Right renal pelvis (tissue), 4 donors: ENCODE results near the gene TOGARAM1. TPM values are rescaled to one million over a fixed set of nuclear protein-coding genes. Genes with fewer than 3 reads are reported as not detected.
A peak's percentile ranks its signal among the peaks of the same experiment; 100 is the strongest.

Experiments used
- DNase-seq, 4 donors: peaks; one replicate each; pipeline ENCODE4 v3.0.0-alpha.2; 2013; ENCODE audit warnings: low read depth in 4 of 4, low spot score in 3 of 4, missing footprints in 1 of 4
- polyA plus RNA-seq, 4 donors: library from polyadenylated mRNA; unstranded; fragments of 120-200 nt; gene quantifications; one replicate each; pipeline ENCODE4 v1.2.1, GENCODE V29; 2013; ENCODE audit not compliant: insufficient read length in 4 of 4

The TOGARAM1 gene
- polyA plus RNA-seq, 4 donors, result 28.2 to 41.3 (median 36.6) TPM

GRCh38 chr14:45083976-45084722, 122.2 kb downstream of the TOGARAM1 start, which contains the start of gene PRPF39:
Gene PRPF39 (plus strand): TSS chr14:45084116. CDS start chr14:45095240, 11,124 bp downstream.
- DNase-seq, result peak; percentile 88 to 93 (median 90)

GRCh38 chr14:45084946-45085346, 123.0 kb downstream of the TOGARAM1 start:
- peak; percentile 3 to 20 (median 12) for DNase-seq

DNA sequence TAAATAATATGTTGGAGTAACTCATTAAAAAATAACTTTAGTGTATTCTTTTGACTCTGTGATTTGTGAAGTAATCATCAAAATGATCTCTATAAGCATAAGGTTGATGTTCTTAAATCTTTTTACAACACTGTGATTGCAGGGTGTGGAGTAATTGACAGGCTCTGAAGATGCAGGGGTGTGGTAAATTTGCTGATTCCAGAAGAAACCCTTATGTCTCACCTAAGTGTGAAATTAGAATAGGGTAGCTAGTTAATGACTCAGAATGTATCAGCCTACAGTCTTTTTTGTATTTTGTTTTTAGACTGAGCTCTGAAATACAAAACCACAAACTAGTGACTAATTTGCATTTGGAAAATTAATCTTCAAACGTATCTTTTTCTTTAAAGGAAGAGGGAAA, 127.8 kb downstream of the TOGARAM1 start:
- DNase-seq, result no peak

DNA sequence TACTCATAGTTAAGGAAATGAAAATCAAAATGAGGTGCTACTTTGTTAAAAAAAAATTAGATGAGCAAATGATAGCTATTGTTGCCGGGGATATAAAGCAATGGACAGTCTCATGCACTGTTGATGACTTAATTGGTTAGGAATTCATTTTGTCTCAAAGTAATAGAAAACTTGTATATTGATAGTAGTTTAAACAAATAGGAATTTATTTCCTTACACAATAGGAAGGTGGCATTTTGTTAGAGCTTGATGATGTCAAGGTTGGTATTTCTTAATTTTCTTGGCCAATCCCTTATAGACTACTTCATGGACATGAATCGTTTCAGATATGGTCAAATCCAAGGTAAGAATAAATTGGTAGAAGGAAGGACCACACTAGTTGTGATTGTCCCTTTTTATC, 129.7 kb downstream of the TOGARAM1 start:
- no peak for DNase-seq

DNA sequence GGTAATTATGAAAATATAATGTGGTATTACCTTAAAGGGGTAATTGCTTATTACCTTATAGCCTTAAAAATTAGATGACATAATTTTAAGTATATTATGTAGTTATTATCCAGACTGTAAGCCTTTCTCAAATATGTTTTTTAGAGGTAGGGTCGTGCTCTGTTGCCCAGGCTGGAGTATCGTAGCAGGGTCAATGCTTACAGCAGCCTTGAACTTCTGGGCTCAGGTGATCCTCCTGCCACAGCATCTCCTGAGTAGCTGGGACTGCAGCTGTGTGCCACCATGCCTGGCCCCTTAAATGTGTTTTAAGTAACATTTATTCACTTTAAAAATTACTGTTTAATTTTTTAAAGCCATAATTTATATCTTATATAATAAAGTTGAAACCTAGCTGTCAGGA, 132.3 kb downstream of the TOGARAM1 start:
- DNase-seq, result no peak

DNA sequence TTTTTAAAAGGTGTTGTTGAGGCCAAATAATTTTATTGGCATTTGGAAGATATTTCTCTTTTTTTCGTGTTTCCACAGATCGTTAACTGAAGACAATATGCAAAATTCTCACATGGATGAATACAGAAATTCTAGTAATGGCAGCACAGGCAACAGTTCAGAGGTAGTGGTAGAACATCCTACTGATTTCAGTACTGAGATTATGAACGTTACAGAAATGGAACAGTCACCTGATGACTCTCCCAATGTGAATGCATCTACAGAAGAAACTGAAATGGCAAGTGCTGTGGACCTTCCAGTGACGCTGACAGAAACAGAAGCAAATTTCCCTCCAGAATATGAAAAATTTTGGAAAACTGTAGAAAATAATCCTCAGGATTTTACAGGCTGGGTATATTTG, 133.2 kb downstream of the TOGARAM1 start:
- no peak for DNase-seq

DNA sequence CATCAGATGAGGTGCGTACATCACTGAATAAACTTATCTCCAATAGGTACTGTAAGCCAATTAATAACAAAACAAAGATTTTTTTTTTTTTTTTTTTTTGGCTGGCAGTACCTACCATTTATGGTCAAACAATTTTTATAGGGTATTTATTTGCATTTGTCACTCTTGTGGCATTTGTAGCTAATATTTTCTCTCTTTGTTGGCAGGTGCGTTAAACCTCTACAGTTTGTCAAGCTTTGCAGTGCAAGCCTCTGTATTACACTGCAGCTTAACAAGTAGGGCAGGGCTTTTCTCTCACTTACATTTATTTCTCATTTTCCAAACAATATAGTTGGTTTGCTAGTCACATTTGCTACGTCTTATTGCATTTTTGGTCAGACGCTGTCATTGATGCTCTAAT, 134.2 kb downstream of the TOGARAM1 start:
- no peak for DNase-seq

GRCh38 chr14:45103806-45104205, 141.8 kb downstream of the TOGARAM1 start:
- no peak for DNase-seq

GRCh38 chr14:45104561-45104960, 142.6 kb downstream of the TOGARAM1 start:
- DNase-seq, result no peak

GRCh38 chr14:45112896-45113781, 151.1 kb downstream of the TOGARAM1 start:
- no peak for DNase-seq

- no peak for DNase-seq
These were observed 152.3 kb downstream of the TOGARAM1 start for GRCh38 chr14:45114327-45114726.

GRCh38 chr14:45118594-45118993, 156.6 kb downstream of the TOGARAM1 start:
- DNase-seq, result no peak

DNA sequence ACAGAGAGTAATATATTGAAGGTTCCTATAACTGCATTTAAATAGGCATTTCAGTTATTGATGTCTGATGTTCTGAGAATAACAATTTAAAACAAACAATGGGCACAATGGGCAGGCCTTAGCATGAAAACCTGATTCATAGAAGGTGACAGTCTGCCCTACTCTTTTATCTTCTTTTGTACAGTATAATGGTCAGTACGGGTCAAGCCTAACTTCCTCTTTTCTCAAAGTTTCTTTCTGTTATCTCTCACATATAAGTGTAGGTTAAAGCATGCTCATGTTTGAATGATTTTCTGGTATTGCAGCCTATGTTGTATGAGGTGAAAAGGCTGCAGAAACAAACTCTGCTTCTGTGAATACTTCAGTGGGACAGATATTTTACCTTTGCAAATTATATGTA, 158.1 kb downstream of the TOGARAM1 start:
- DNase-seq, result no peak

GRCh38 chr14:45123271-45123670, 161.3 kb downstream of the TOGARAM1 start:
- DNase-seq, result no peak

Other genes starting within 250 kb of the TOGARAM1 start
- 10 to 100 TPM; 12.2 to 16.5 (median 15.5) TPM for gene KLHL28, start 243 bp upstream of the TOGARAM1 start, polyA plus RNA-seq
- 10 to 100 TPM; 62.9 to 78.5 (median 75.9) TPM for gene PRPF39, start 121.9 kb downstream of the TOGARAM1 start, polyA plus RNA-seq
- 100 to 1,000 TPM; 121 to 141 (median 131) TPM for gene FKBP3, start 172.3 kb downstream of the TOGARAM1 start, polyA plus RNA-seq
- gene FANCM, start 173.7 kb downstream of the TOGARAM1 start, polyA plus RNA-seq, result 10 to 100 TPM; 10.3 to 13.8 (median 13.1) TPM